ENCODE data around the gene KIF6. TPM values are rescaled to one million over a fixed set of nuclear protein-coding genes. Genes with fewer than 3 reads are reported as not detected.
"Not testable (repeated sequence)": the region's sequence is repeated elsewhere in the genome, so short reads cannot be mapped to it uniquely, and the experiment has no call there.

Gene KIF6
- total RNA-seq, 1 donor from 2014 or later, result 1.5 TPM

DNA sequence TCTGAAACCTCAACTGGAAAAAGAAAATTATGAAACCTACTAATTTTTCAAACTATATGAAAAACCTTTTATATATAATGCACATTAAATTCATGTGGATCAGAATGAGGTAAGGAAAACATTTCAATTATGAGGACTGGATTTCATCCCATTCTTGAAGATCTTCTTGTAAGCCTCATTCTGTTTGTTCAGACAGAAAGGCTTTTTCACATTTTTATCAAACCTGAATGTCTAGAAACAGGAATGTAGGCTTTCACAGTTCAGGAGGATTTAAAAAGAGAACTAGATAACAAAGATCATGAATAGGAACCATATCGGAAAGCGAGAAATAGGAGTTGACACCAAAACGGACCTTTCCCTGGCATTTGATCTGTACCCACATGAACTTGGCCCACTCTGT lies 210.2 kb downstream of the KIF6 start:
- Mint-ChIP-seq H3K27ac (ENCODE audit: unreplicated experiment) (no peak overlapping the region), H3K4me1 (no peaks in the 10 kb centered on the region), H3K4me3 (no peak overlapping the region), H3K27me3 (ENCODE audit: low read depth) (no peaks in the 10 kb centered on the region), H3K9me3 (peaks cover 7% of the 10 kb centered on the region), H3K36me3 (ENCODE audit: low read depth) (peaks cover 2% of the 10 kb centered on the region)
- no peak for DNase-seq (ENCODE audit: low read depth, low spot score)
- TF ChIP-seq CTCF (conservative IDR thresholded peaks at IDR 0.05), result no peak

DNA sequence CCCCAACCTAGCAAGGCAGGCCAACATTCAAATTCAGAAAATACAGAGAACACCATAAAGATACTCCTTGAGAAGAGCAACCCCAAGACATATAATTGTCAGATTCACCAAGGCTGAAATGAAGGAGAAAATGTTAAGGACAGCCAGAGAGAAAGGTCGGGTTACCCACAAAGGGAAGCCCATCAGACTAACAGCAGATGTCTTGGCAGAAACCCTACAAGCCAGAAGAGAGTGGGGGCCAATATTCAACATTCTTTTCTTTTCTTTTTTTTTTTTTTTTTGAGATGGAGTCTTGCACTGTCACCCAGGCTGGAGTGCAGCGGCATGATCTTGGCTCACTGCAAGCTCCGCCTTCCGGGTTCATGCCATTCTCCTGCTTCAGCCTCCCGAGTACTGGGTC lies 215.4 kb downstream of the KIF6 start:
- not testable (repeated sequence) for DNase-seq (ENCODE audit: low read depth, low spot score); H3K27me3 Mint-ChIP-seq (ENCODE audit: low read depth); H3K27ac Mint-ChIP-seq (ENCODE audit: unreplicated experiment); H3K4me3 Mint-ChIP-seq
- peaks cover 13% of the 10 kb centered on the region for H3K4me1 Mint-ChIP-seq
- H3K9me3 Mint-ChIP-seq, result peaks cover 22% of the 10 kb centered on the region
- H3K36me3 Mint-ChIP-seq (ENCODE audit: low read depth), result peaks cover 15% of the 10 kb centered on the region

DNA sequence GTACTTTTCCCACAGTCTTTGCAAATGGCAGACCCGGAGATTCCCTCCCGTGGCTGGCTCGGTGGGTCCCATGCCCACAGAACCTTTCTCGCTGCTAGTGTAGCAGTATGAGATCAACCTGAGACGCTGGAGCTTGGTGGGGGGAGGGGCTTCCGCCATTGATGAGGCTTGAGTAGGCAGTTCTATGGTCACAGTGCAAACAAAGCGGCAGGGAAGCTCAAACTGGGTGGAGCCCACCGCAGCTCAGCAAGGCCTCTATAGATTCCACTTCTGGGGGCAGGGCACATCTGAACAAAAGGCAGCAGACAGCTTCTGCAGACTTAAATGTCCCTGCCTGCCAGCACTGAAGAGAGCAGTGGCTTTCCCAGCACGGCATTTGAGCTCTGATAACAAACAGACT lies 216.7 kb downstream of the KIF6 start:
- Mint-ChIP-seq H3K27ac (ENCODE audit: unreplicated experiment) (peak overlapping the region; percentile 9), H3K4me1 (peaks cover 13% of the 10 kb centered on the region), H3K4me3 (peak overlapping the region; percentile 41), H3K9me3 (peaks cover 25% of the 10 kb centered on the region), H3K36me3 (ENCODE audit: low read depth) (peaks cover 14% of the 10 kb centered on the region), H3K27me3 (ENCODE audit: low read depth) (no peaks in the 10 kb centered on the region)
- peak; percentile 18 for DNase-seq (ENCODE audit: low read depth, low spot score)
- no peak for TF ChIP-seq CTCF (conservative IDR thresholded peaks at IDR 0.05)

GRCh38 chr6:39507331-39507998 lies 217.7 kb downstream of the KIF6 start:
- no peak overlapping the region for H3K4me3 Mint-ChIP-seq
- no peak overlapping the region for H3K27ac Mint-ChIP-seq (ENCODE audit: unreplicated experiment)
- H3K4me1 Mint-ChIP-seq, result peaks cover 13% of the 10 kb centered on the region
- H3K36me3 Mint-ChIP-seq (ENCODE audit: low read depth), result peaks cover 19% of the 10 kb centered on the region
- TF ChIP-seq CTCF (conservative IDR thresholded peaks at IDR 0.05), result no peak
- no peaks in the 10 kb centered on the region for H3K27me3 Mint-ChIP-seq (ENCODE audit: low read depth)
- no peak for DNase-seq (ENCODE audit: low read depth, low spot score)
- H3K9me3 Mint-ChIP-seq, result peaks cover 32% of the 10 kb centered on the region

GRCh38 chr6:39502362-39502955 lies 222.7 kb downstream of the KIF6 start:
- H3K9me3 Mint-ChIP-seq, result peaks cover 40% of the 10 kb centered on the region

GRCh38 chr6:39499053-39499452 lies 226.2 kb downstream of the KIF6 start:
- Mint-ChIP-seq H3K4me1 (peaks cover 9% of the 10 kb centered on the region), H3K27me3 (ENCODE audit: low read depth) (no peaks in the 10 kb centered on the region), H3K36me3 (ENCODE audit: low read depth) (peaks cover 18% of the 10 kb centered on the region), H3K27ac (ENCODE audit: unreplicated experiment) (no peak overlapping the region), H3K4me3 (no peak overlapping the region), H3K9me3 (peaks cover 30% of the 10 kb centered on the region)
- TF ChIP-seq CTCF (conservative IDR thresholded peaks at IDR 0.05), result no peak
- DNase-seq (ENCODE audit: low read depth, low spot score), result no peak

More at GRCh38 chr6:39502362-39502955, 222.7 kb downstream of the KIF6 start:
- H3K27ac Mint-ChIP-seq (ENCODE audit: unreplicated experiment); H3K4me1 Mint-ChIP-seq; H3K4me3 Mint-ChIP-seq; H3K27me3 Mint-ChIP-seq (ENCODE audit: low read depth); DNase-seq (ENCODE audit: low read depth, low spot score): not testable (repeated sequence)
- peaks cover 23% of the 10 kb centered on the region for H3K36me3 Mint-ChIP-seq (ENCODE audit: low read depth)
